Neural progenitor cell (in vitro differentiated cells): ENCODE measurements around the gene TLN1.

ENCODE experiments used
- CTCF ChIP-seq: fragments of 200-600 bp; sonication (generic); IDR thresholded peaks from 2 replicates; pipeline ENCODE4 v1.5.1; 2017; ENCODE audit warnings: antibody characterized with exemption, mild to moderate bottlenecking
- EZH2phosphoT487 ChIP-seq: fragments of 200-600 bp; sonication (generic); IDR thresholded peaks from 2 replicates; pipeline ENCODE4 v1.6.1; 2017; ENCODE audit warnings: antibody characterized with exemption

GRCh38 chr9:35679766-35680330, 52.1 kb downstream of the TLN1 start:
- no peak for TF ChIP-seq CTCF
- no peak for TF ChIP-seq EZH2phosphoT487
